ENCODE data around the gene MEAK7.
"Not testable (repeated sequence)": the region's sequence is repeated elsewhere in the genome, so short reads cannot be mapped to it uniquely, and the experiment has no call there.

MEAK7 gene

DNA sequence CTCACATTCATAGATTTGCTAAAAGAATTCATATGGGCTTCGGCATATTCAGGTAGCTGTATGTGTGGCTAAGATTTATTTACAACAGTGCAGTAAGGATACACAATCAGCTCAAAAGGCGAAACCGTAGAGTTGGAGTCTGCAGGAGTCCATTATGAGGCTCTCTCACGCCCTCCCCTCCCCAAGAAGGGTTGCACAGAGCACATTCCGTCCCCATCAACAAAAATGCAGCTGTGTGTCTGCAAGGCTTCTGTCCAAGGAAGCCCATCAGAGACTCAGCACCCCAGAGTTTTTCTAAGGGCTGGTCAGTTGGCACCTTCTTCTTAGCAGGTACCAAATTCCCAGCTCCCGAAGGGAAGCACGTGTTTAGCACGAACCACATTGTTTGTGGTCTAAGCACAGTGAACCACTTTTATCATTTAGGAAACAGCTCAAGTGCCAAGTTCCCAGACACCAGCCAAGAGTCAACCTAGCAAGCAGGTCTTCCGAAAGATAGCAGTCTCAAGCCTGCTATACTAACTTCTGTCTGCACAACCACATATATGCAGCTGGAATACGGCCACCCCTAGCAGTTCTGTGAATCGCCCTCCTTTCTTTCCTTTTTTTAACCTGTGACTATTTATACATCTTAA, 28.5 kb upstream of the MEAK7 start:
- no peak for DNase-seq (ENCODE audit: low spot score)

DNA sequence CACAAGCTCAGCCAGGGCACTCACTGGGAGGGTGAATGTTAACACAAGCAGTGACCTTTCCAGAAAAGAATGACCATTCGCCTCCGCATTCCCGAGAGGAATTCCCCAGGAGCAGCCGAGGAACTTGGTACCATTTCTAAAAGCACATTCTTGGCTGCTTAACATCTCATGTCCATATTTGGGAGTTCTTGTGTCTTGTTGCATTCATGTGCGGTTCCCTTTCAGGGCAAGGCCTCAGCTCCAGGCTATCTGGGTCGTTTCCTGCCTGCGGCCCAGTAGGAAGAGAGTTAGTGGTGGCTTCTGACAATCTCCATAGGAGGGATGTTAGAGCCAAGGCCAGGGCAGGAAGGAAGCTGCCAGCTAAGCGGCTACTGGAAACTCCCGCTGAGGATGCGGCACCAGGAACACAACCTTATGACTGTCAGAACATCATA, 27.8 kb upstream of the MEAK7 start:
- DNase-seq (ENCODE audit: low spot score), result no peak

DNA sequence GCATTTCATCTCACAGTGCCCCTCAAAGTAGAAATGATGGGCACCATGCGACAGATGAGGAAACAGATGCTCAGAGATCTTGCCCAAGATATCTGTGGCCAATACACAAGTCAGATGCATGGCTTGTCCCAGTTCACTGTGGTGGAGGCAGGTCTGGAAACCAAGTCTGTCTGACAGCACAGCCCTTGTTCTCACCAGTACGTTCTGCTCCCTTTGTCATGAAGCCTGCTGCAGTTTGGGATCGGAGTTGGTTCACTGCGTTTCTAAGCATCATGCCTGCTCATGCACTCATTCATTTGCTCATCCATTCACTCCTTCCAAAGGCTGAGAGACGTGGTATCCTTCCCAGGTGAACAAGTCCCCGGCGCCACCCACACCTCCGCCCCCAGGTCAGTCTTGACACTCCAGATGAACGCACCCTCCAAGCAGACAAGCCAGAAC, 27.2 kb upstream of the MEAK7 start:
- DNase-seq (ENCODE audit: low spot score), result no peak

GRCh38 chr16:84530590-84530989, 26.1 kb upstream of the MEAK7 start:
- no peak for DNase-seq (ENCODE audit: low spot score)

- no peak for DNase-seq (ENCODE audit: low spot score)
Observed at GRCh38 chr16:84529607-84530006, 25.1 kb upstream of the MEAK7 start.

GRCh38 chr16:84528322-84528721, 23.9 kb upstream of the MEAK7 start:
- no peak for DNase-seq (ENCODE audit: low spot score)

DNA sequence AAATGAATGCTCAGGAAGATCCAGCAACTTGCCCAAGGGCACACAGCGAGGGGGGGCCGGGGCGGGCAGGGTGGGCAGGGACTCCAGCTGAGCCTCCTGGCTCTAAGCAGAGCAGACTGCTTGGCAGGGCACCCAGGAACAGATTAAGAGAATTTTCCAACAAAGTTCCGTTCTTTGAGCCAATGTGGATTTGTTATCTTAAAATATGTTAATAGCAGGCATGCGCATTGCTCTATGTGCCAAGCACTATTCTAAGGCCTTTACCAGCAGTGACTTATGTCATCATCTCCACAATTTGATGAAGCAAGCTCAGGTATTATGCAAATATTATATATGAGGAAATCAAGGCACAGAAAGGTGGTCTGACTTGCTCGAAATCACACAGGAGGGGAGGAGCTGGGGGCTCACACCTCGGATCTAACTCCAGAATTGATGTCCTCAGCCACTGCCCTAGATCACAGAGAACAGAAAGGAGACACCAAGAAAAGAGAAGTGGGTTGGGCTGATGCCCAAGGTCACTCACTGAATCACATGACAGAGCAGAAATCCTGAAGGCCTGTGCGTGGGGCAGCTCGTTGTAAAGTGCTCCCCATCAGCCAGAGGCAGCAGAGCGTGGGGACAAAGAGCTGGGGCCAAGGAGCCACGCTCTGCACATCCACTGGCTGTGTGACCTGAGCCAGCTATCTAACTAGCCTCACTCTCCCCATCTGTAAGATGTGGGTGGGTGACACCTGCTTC, 23.2 kb upstream of the MEAK7 start:
- DNase-seq (ENCODE audit: low spot score), result no peak

DNA sequence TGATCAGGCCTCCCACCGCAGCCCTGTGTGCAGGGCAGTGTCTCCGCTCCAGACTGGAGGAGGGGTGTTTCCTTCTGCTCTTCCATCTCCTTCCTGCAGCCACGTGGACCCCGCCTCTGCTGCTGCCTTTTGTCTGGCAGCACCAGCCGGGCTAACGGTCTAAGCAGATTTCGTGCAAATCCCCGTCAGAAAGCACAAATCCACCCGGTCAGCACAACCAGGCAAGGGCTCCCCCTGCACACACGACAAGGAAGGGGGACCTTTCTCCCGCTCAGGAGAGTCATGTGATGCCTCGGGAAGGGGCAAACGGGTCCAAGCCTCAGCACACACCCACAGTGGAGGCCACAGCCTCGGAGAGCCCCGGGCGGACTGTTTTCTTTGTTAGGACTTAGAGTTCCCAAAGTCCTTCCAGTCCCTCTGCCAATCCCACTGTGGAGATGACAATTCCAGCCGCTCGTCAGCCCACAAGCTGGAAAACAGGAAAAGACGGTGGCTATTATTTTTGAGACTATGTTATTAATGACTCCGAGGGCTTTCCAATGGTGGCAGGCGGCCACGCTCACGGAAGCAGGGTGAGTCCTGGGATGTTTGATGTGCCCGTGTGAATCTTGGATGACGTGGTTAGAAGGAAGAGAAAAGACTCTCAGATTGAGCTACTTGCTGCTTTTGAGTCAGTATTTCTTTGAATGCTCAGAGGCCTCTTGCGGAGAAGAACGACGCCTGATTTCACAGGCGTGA, 22.5 kb upstream of the MEAK7 start:
- no peak for DNase-seq (ENCODE audit: low spot score)

- not testable (repeated sequence) for DNase-seq (ENCODE audit: low spot score)
Observed at GRCh38 chr16:84524941-84525581, 20.6 kb upstream of the MEAK7 start.

GRCh38 chr16:84524346-84524920, 20.0 kb upstream of the MEAK7 start:
- DNase-seq (ENCODE audit: low spot score), result no peak

- no peak for DNase-seq (ENCODE audit: low spot score)
Observed at GRCh38 chr16:84521497-84521770, 17.0 kb upstream of the MEAK7 start.

DNA sequence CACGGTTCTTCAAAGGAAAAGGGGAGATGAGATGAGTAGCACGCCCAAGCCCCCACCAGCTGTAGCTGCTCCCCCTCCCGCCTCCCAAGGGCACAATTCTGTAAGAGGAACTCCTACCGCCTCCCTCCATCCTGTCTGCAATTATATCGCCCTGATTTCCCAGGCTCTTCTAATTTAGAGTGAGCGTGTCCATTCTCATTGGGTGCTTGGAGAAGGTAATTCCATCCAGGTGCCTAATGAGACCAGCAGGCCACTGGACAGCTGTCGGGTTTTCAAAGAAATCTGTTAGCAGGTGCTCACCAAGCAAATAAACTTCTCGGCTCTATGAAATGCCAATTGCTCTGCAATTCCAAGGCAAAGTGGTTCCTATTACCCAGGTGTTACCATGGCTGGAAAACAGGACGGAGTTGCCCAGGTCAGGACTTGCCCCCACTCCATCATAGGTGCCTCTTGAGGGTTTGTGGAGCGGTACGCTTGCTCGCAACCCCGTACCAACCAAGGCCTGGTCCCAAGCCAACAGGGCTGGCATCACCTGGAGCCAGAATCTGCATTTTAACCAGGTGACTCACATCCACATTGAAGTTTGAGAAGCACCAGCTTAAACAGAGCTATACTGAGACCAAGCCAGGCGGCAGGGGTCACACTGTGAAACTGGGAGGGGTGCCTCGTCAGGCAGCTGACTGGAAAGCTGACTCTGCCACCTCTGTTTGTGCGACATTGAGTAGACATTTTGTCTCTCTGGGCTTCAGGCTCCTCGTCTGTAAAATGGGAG, 16.5 kb upstream of the MEAK7 start:
- DNase-seq (ENCODE audit: low spot score), result no peak

GRCh38 chr16:84519855-84520254, 15.4 kb upstream of the MEAK7 start:
- DNase-seq (ENCODE audit: low spot score), result no peak

- peak; percentile 72 for DNase-seq (ENCODE audit: low spot score)
Observed at GRCh38 chr16:84518804-84519341, 14.4 kb upstream of the MEAK7 start.

DNA sequence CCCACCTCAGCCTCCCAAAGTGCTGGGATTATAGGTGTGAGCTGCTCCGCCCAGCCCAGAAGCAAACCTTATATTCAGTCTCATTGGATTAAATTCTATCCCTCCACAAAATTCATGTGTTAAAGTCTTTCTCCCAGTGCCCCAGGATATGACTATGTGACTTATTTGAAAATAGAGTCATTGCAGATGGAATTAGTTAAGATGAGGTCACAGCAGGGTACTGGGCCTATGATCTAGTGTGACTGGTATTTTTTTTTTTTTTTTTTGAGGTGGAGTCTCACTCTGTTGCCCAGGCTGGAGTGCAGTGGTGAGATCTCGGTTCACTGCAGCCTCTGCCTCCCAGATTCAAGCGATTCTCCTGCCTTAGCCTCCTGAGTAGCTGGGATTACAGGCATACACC, 13.8 kb upstream of the MEAK7 start:
- not testable (repeated sequence) for DNase-seq (ENCODE audit: low spot score)

GRCh38 chr16:84517366-84517765, 12.9 kb upstream of the MEAK7 start:
- no peak for DNase-seq (ENCODE audit: low spot score)

- DNase-seq (ENCODE audit: low spot score), result peak; percentile 85
Observed at GRCh38 chr16:84514874-84515835, 10.7 kb upstream of the MEAK7 start.

DNA sequence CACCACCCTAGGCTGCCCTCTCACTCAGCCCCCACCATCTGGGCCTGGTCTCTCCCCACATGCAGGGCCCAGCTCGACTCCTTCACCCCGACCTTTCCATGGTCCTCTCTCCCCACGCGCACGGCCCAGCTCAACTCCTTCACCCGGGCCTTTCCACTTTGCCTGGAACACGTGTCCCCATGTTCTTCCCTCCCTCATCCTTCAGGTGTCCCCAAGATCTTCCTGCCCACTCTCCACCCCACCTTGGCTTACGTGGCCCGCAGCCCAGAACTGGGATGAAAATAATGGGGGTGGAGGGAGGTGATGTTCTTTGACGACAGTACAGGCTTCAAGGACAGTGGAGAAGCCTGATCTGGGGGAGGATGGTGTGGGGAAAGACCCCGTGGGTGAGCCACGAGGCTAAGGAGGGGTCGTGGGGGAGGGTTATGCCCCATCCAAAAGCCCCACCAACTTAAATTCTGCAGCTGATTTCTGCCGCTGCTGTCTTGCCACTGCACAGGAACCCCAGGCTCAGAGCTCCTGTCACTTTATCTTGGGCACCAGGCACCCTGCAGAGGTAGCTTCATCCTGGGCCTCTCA, 9.9 kb upstream of the MEAK7 start:
- no peak for DNase-seq (ENCODE audit: low spot score)

- DNase-seq (ENCODE audit: low spot score), result no peak
Observed at GRCh38 chr16:84513666-84514065, 9.2 kb upstream of the MEAK7 start.

DNA sequence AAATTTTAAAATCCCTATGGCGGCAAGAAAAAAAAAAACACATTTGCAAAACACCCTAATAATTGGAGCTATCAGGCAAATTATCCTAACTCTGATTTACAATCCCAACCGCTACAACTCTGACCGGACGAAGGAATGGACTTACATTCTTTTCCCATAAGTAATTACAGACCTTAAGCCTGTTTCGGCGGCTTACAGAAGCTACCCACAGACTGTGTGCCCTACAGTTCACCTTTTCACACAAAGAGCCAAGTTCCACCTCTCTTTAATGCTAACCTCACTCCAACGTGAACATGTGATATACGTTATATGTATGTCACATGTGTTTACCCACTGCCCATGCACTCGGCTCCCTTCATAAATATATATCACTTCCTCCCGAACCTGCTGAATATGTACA, 8.7 kb upstream of the MEAK7 start:
- no peak for DNase-seq (ENCODE audit: low spot score)

Data from CD4-positive, alpha-beta T cell treated with Interleukin-2 at 100 ng/mL for 4 hours (primary cell).